ENCODE data around the gene PLXNB1. TPM values are rescaled to one million over a fixed set of nuclear protein-coding genes. Genes with fewer than 3 reads are reported as not detected.

PLXNB1 gene
- total RNA-seq, 1 donor from 2014 or later, result 11.5 TPM

DNA sequence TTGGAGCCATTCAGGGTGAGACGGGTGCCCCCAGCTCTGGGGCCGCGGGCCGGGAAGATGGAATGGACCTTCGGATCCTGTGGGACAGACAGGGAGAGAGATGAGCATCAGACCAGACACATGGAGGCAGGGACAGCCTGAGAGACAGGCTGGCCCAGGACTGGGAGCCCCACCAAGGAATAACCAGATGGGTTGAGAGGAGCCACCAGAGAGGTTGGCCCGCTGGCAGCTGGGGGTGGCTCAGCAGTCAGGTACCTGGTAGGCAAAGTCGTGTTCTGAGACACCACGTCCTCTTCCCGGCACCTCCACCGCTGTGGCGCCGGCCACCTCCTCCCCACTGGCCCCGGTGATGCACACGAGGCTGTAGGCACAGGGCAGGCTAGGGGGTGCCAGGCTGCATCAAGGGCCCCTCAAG lies 13.8 kb downstream of the PLXNB1 start:
- no peaks in the 10 kb centered on the region for H3K9me3 ChIP-seq (ENCODE audit: control insufficient read depth in 3 of 3, low read length in 3 of 3)
- H3K36me3 ChIP-seq (ENCODE audit: control insufficient read depth in 3 of 3, insufficient read depth in 3 of 3, low read length in 3 of 3), result peaks cover 0 to 10% (median 7%) of the 10 kb centered on the region in 3 donors
- H3K4me3 ChIP-seq (ENCODE audit: low read length in 3 of 3), result no peak overlapping the region
- no peaks in the 10 kb centered on the region for H3K4me1 ChIP-seq (ENCODE audit: control insufficient read depth in 3 of 3, insufficient read depth in 3 of 3, low read length in 3 of 3)
- no peak overlapping the region for H3K27ac ChIP-seq (ENCODE audit: low read depth, low read length)
- peaks cover 0 to under 1% (median 0%) of the 10 kb centered on the region in 3 donors for H3K27me3 ChIP-seq (ENCODE audit: control insufficient read depth in 3 of 3, insufficient read depth in 3 of 3, low read length in 3 of 3)
- no peak overlapping the region for H3K9ac ChIP-seq (ENCODE audit: low read depth in 1 of 3, low read length in 3 of 3)

DNA sequence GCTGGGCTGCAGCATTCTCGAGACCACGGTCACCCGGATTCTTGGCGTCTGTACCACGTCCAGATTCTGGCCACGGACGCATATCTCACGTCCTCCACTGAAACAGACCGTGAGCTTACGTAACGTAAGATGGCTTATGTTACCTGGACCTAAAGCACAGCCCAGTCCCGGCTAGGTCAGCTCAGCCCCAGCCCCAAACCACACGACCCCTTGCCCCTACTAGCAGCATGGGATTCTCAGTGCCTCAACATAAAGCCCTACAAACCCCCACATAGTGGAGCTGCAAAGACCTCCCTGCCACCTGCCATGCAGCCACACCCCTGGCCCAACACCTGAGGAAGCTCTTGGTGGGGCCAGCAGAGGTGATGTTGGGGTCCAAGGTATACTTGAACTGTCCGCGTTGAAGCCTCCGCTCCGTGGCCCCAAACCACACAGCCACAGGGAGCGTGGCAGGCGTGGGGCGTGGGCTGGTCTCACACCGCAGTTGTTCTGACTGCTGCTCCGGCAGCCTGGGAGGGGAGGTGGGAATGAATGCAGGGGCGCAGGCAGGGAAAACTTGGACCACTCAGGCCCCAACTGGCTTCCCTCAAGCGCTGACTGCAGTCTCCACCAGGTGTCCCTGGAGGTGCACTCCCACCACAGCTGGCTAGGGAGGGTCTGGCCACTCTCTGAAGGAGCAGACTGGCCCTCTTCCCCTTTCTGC lies 14.5 kb downstream of the PLXNB1 start:
- Histone ChIP-seq H3K4me3 (ENCODE audit: low read length in 3 of 3) (no peak overlapping the region), H3K27me3 (ENCODE audit: control insufficient read depth in 3 of 3, insufficient read depth in 3 of 3, low read length in 3 of 3) (no peaks in the 10 kb centered on the region), H3K9me3 (ENCODE audit: control insufficient read depth in 3 of 3, low read length in 3 of 3) (no peaks in the 10 kb centered on the region), H3K36me3 (ENCODE audit: control insufficient read depth in 3 of 3, insufficient read depth in 3 of 3, low read length in 3 of 3) (peaks cover 0 to 10% (median 7%) of the 10 kb centered on the region in 3 donors), H3K27ac (ENCODE audit: low read depth, low read length) (no peak overlapping the region), H3K4me1 (ENCODE audit: control insufficient read depth in 3 of 3, insufficient read depth in 3 of 3, low read length in 3 of 3) (no peaks in the 10 kb centered on the region), H3K9ac (ENCODE audit: low read depth in 1 of 3, low read length in 3 of 3) (no peak overlapping the region)

DNA sequence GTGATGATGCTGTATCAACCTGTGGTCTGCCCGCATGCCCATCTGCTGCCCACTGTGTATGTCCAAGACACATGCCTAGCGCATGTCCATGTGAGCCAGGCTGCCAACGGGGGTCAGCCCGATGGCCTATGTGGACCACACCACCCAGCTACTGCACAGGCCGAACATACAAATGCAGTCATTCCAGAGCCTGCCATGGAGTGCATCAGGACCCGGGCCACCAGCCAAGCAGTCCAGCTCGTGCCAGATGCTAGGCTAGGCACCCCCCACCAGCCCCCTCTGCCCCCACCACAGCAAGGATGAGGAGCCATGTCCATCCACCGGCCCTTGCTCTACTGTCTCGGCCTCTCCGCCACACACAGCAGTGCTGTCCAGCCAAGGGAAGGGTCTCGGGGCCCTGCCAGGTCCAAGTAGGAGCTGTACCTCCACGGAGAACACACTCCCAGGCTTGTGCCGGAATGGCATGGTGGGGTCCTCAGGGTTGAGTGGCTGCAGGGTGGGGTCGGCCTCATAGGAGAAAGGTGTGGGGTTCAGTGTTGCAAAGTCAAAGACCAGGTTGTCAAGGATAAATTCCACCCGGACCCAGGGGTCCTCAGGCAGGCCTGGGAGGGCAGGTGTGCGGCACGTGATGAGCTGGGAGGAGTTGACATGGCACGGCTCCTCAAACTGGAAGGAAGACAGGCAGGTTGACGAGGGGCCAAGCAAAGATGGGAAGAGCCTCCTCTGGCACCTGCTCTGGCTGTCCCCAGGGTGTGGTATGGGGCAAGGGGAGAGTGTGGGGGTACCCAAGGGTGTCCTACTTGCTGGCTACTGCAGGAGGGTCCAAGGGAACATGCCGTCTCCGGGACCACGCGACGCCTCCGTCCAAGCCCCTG lies 15.3 kb downstream of the PLXNB1 start:
- Histone ChIP-seq H3K9ac (ENCODE audit: low read depth in 1 of 3, low read length in 3 of 3) (no peak overlapping the region), H3K36me3 (ENCODE audit: control insufficient read depth in 3 of 3, insufficient read depth in 3 of 3, low read length in 3 of 3) (peaks cover 0 to 10% (median 8%) of the 10 kb centered on the region in 3 donors), H3K4me3 (ENCODE audit: low read length in 3 of 3) (no peak overlapping the region), H3K27me3 (ENCODE audit: control insufficient read depth in 3 of 3, insufficient read depth in 3 of 3, low read length in 3 of 3) (no peaks in the 10 kb centered on the region), H3K4me1 (ENCODE audit: control insufficient read depth in 3 of 3, insufficient read depth in 3 of 3, low read length in 3 of 3) (no peaks in the 10 kb centered on the region), H3K27ac (ENCODE audit: low read depth, low read length) (no peak overlapping the region), H3K9me3 (ENCODE audit: control insufficient read depth in 3 of 3, low read length in 3 of 3) (no peaks in the 10 kb centered on the region)

DNA sequence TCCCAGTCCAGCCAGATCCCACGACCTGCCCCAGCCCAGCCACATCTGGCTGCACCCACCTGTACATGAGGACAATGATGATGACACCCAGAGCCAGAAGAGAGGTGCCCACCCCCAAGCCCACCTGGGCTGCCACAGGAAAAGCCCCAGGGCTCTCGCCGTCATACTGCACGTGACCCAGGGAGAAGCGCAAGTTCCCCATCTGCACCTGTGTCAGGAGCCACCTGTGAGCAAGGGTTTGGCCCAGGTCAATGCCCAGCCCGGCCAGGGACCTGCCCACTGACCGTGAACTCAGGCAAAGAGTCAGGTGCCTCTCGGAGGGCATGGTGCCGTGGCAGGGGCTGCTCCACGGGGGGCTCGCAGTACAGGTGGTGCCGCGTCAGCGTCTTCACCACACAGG lies 16.3 kb downstream of the PLXNB1 start:
- no peaks in the 10 kb centered on the region for H3K27me3 ChIP-seq (ENCODE audit: control insufficient read depth in 3 of 3, insufficient read depth in 3 of 3, low read length in 3 of 3)
- peaks cover 0 to 15% (median 11%) of the 10 kb centered on the region in 3 donors for H3K36me3 ChIP-seq (ENCODE audit: control insufficient read depth in 3 of 3, insufficient read depth in 3 of 3, low read length in 3 of 3)
- H3K27ac ChIP-seq (ENCODE audit: low read depth, low read length), result no peak overlapping the region
- H3K9ac ChIP-seq (ENCODE audit: low read depth in 1 of 3, low read length in 3 of 3), result no peak overlapping the region
- no peaks in the 10 kb centered on the region for H3K4me1 ChIP-seq (ENCODE audit: control insufficient read depth in 3 of 3, insufficient read depth in 3 of 3, low read length in 3 of 3)
- H3K9me3 ChIP-seq (ENCODE audit: control insufficient read depth in 3 of 3, low read length in 3 of 3), result no peaks in the 10 kb centered on the region
- H3K4me3 ChIP-seq (ENCODE audit: low read length in 3 of 3), result no peak overlapping the region

DNA sequence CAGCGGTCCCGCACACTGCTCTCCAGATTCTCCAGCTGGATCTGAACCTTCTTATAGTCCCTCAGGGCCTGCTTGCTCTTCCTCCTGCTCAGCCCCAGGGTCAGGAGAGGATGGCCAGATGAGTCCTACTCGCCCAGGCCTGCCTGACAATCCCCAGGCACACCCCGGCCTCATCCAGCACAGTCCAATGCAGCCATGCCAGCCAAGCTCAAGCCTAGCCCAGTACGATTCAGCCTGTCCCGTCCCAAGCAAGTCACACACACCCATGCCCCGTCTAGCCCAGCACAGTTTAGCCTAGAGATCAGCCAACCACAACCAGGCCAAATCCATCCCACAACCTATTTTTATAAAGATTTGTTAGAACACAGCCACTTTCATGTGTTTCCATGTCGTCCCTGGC lies 16.8 kb downstream of the PLXNB1 start:
- Histone ChIP-seq H3K4me3 (ENCODE audit: low read length in 3 of 3) (no peak overlapping the region), H3K27ac (ENCODE audit: low read depth, low read length) (no peak overlapping the region), H3K9me3 (ENCODE audit: control insufficient read depth in 3 of 3, low read length in 3 of 3) (no peaks in the 10 kb centered on the region), H3K4me1 (ENCODE audit: control insufficient read depth in 3 of 3, insufficient read depth in 3 of 3, low read length in 3 of 3) (no peaks in the 10 kb centered on the region), H3K9ac (ENCODE audit: low read depth in 1 of 3, low read length in 3 of 3) (no peak overlapping the region), H3K36me3 (ENCODE audit: control insufficient read depth in 3 of 3, insufficient read depth in 3 of 3, low read length in 3 of 3) (peaks cover 0 to 15% (median 11%) of the 10 kb centered on the region in 3 donors), H3K27me3 (ENCODE audit: control insufficient read depth in 3 of 3, insufficient read depth in 3 of 3, low read length in 3 of 3) (no peaks in the 10 kb centered on the region)

DNA sequence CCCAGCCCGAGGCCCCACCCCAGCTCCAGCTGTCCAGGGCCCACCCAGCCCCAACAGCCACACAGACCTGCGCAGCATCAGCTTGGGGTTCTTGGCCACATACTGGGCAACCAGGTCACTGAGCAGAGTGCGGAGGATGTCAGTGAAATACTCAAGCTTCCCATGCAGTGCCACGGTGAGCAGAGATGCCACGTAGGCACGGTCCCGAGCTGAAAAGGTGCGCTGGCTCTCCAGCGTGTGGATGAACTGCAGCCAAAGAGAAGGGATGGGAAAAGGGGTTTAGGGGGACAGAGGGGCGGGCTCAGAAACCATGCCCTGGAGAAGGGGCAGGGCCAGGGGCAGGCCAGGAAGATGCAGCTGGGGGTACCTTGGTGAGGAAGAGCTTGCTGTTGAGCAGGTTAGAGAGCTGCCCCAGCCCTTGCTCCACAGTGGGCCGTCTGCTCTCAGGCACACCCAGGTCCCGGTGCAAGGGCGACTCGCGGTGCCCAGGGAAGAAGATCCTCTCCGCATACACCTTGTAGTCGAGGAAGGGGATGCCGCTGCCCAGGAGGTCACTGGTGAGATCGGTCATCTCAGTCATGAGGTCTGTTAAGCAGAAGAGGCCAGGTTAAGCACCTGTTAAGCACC lies 17.4 kb downstream of the PLXNB1 start:
- H3K27me3 ChIP-seq (ENCODE audit: control insufficient read depth in 3 of 3, insufficient read depth in 3 of 3, low read length in 3 of 3), result no peaks in the 10 kb centered on the region
- no peak overlapping the region for H3K4me3 ChIP-seq (ENCODE audit: low read length in 3 of 3)
- H3K9ac ChIP-seq (ENCODE audit: low read depth in 1 of 3, low read length in 3 of 3), result no peak overlapping the region
- peaks cover 0 to 15% (median 11%) of the 10 kb centered on the region in 3 donors for H3K36me3 ChIP-seq (ENCODE audit: control insufficient read depth in 3 of 3, insufficient read depth in 3 of 3, low read length in 3 of 3)
- H3K4me1 ChIP-seq (ENCODE audit: control insufficient read depth in 3 of 3, insufficient read depth in 3 of 3, low read length in 3 of 3), result no peaks in the 10 kb centered on the region
- H3K27ac ChIP-seq (ENCODE audit: low read depth, low read length), result no peak overlapping the region
- H3K9me3 ChIP-seq (ENCODE audit: control insufficient read depth in 3 of 3, low read length in 3 of 3), result no peaks in the 10 kb centered on the region

DNA sequence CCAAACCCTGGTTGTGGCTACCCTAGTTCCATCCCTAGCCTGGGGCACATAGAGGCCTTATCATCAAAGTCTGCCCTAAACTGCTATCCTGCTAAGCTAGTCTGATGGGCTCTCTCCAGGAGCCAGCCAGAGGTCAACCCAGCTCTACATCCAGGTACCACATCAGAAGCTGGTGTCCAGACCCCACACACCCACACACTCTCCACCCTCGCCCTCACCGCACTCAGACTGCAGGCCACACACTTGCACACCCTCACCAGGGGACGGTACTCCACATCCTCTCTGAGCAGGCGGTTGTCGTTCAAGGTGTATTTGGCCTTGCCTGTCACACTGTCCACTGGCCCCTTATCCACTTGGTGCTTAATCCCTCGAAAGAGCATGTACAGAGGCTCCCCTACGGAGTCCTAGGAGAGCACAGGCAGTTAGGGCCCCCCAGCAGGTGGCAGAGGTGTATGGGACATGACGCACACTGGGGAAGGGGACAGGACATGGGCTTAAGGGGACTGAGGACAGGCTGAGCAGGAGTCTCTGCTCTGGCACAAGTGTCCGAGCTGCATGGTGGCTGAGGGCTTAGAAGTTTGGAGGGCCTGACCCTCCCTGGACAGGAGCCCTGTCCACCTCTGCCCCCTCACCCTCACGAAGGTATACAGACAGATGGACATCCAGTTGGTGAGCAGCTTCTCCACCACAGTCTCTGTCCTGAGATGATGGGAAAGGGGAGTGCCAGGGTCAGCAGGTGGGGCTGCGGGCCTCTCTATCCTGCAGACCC lies 18.1 kb downstream of the PLXNB1 start:
- Histone ChIP-seq H3K4me3 (ENCODE audit: low read length in 3 of 3) (no peak overlapping the region), H3K9me3 (ENCODE audit: control insufficient read depth in 3 of 3, low read length in 3 of 3) (no peaks in the 10 kb centered on the region), H3K4me1 (ENCODE audit: control insufficient read depth in 3 of 3, insufficient read depth in 3 of 3, low read length in 3 of 3) (no peaks in the 10 kb centered on the region), H3K27ac (ENCODE audit: low read depth, low read length) (no peak overlapping the region), H3K27me3 (ENCODE audit: control insufficient read depth in 3 of 3, insufficient read depth in 3 of 3, low read length in 3 of 3) (no peaks in the 10 kb centered on the region), H3K9ac (ENCODE audit: low read depth in 1 of 3, low read length in 3 of 3) (no peak overlapping the region), H3K36me3 (ENCODE audit: control insufficient read depth in 3 of 3, insufficient read depth in 3 of 3, low read length in 3 of 3) (peaks cover 0 to 15% (median 11%) of the 10 kb centered on the region in 3 donors)

DNA sequence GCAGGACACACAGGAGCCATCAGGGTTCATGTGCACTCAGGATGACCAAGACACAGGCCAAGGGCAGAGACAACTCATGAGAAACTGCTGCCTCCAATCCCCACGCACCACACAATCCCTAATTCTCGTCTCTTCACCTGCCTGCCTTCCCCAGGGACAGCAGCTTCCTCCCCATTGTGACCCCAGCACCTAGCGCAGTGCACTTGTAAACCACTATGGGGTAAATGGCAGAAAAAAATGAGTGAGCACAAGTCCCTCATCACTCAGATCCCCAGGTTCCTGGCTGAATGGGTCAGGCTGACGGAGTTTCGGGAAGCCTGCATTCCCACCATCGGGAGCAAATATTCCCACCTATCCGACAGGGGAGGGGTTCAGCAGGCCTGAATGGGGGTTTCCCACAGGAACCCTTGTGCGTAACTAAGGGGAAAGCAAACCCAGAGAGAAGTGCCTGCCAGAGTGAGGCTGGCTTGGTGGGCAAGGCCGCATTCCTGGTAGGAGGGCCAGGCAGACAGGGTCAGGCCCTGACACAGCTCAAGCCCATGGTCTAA lies 18.8 kb downstream of the PLXNB1 start:
- Histone ChIP-seq H3K4me3 (ENCODE audit: low read length in 3 of 3) (no peak overlapping the region), H3K36me3 (ENCODE audit: control insufficient read depth in 3 of 3, insufficient read depth in 3 of 3, low read length in 3 of 3) (peaks cover 0 to 16% (median 15%) of the 10 kb centered on the region in 3 donors), H3K9ac (ENCODE audit: low read depth in 1 of 3, low read length in 3 of 3) (no peak overlapping the region), H3K27ac (ENCODE audit: low read depth, low read length) (no peak overlapping the region), H3K27me3 (ENCODE audit: control insufficient read depth in 3 of 3, insufficient read depth in 3 of 3, low read length in 3 of 3) (no peaks in the 10 kb centered on the region), H3K9me3 (ENCODE audit: control insufficient read depth in 3 of 3, low read length in 3 of 3) (no peaks in the 10 kb centered on the region), H3K4me1 (ENCODE audit: control insufficient read depth in 3 of 3, insufficient read depth in 3 of 3, low read length in 3 of 3) (no peaks in the 10 kb centered on the region)

DNA sequence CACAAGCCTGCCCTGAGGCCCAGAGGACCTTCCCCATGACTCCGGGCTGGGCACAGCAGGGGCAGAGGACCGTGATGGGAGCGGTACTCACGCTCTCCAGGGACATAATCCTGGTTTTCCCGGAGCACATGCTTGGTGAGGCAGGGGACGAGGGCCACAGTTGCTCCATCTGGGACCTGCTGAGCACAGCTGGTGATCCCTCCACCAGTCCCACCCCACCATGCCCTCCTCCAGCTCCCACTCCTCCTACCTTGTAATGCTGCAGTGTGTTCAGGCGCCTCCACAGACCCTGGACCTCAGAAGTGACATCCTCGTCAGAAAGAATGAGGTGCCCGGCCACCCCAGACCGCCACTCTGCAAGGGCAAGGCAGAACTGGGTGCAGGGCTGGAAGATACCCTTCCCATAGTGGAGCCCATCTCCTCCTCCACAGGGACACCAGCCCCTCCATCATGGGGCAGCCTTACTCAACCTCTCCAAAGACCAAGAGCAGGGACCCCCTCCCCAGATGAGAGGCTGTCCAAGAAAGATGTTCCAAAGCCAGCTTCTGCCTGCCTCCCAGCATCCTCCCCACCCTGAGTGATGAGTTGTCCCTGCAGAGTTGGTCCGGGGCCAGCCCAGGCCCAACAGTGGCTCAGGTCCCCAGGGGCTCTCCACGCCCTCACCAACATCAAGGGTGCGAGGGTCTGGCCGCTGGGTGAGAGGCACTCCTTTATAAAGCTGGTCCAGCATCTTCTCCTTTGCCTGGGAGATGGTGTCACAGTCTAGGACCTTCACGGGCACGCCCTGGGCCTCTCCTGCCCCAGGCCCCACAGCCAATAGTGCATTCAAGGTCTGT lies 19.5 kb downstream of the PLXNB1 start:
- H3K27me3 ChIP-seq (ENCODE audit: control insufficient read depth in 3 of 3, insufficient read depth in 3 of 3, low read length in 3 of 3), result no peaks in the 10 kb centered on the region
- H3K27ac ChIP-seq (ENCODE audit: low read depth, low read length), result no peak overlapping the region

More for the DNA sequence above, 19.5 kb downstream of the PLXNB1 start:
- no peak overlapping the region for H3K4me3 ChIP-seq (ENCODE audit: low read length in 3 of 3)
- H3K9me3 ChIP-seq (ENCODE audit: control insufficient read depth in 3 of 3, low read length in 3 of 3), result no peaks in the 10 kb centered on the region
- peaks cover 0 to 16% (median 13%) of the 10 kb centered on the region in 3 donors for H3K36me3 ChIP-seq (ENCODE audit: control insufficient read depth in 3 of 3, insufficient read depth in 3 of 3, low read length in 3 of 3)
- no peak overlapping the region for H3K9ac ChIP-seq (ENCODE audit: low read depth in 1 of 3, low read length in 3 of 3)
- H3K4me1 ChIP-seq (ENCODE audit: control insufficient read depth in 3 of 3, insufficient read depth in 3 of 3, low read length in 3 of 3), result no peaks in the 10 kb centered on the region

All from skeletal muscle tissue (tissue), 4 donors.